ENCODE measurements around the gene RPS6KB1.

DNA sequence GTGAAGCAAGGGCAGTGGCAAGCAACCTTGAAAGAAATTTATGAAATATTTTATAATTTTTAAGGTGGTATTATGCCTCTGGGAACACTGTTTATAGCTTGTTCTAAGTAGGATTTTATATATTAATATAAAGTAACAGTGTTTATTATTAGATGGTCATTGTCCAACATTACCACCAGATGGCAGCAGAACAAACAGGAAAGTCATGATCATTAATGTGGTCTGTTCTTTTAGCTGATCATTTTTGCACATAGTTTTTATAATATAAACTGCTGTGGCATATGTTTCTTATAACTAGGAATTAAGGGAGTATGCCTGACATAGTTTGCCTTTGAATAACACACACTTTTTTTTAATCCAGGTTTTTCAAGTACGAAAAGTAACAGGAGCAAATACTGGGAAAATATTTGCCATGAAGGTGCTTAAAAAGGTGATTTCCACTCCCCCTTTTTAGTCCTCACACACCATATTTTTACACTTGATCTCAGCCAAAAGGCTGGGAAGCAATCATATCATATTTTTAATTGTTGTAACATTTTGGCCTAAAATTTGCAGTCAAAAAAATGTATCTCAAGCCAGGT is 21.4 kb downstream of the RPS6KB1 start:
- no peak for TF ChIP-seq POLR2A (IDR thresholded peaks at IDR 0.05)
- TF ChIP-seq, protein P1, sequence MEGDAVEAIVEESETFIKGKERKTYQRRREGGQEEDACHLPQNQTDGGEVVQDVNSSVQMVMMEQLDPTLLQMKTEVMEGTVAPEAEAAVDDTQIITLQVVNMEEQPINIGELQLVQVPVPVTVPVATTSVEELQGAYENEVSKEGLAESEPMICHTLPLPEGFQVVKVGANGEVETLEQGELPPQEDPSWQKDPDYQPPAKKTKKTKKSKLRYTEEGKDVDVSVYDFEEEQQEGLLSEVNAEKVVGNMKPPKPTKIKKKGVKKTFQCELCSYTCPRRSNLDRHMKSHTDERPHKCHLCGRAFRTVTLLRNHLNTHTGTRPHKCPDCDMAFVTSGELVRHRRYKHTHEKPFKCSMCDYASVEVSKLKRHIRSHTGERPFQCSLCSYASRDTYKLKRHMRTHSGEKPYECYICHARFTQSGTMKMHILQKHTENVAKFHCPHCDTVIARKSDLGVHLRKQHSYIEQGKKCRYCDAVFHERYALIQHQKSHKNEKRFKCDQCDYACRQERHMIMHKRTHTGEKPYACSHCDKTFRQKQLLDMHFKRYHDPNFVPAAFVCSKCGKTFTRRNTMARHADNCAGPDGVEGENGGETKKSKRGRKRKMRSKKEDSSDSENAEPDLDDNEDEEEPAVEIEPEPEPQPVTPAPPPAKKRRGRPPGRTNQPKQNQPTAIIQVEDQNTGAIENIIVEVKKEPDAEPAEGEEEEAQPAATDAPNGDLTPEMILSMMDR (IDR thresholded peaks at IDR 0.05): no peak
